Panc1 (cell line): ENCODE data around the gene PLGRKT. TPM values are rescaled to one million over a fixed set of nuclear protein-coding genes. Genes with fewer than 3 reads are reported as not detected.

Source experiments
- ATAC-seq: fragments of 200-7000 bp; cut with Tn5 transposase; 2 replicates; pipeline ENCODE4 v1.9.1; 2020; ENCODE audit warnings: mild to moderate bottlenecking, moderate library complexity
- BruUV-seq: library from RNA; stranded (reverse); fragments of 400-500 nt; replicated peaks from 2 replicates; lab custom pipeline; 2021; lab: Mats Ljungman, UMichigan
- CTCF ChIA-PET: fragments of 300-600 bp; sonication (Branson Sonifier 250); formaldehyde crosslinking; loops from one replicate; lab custom pipeline; 2022; ENCODE audit warnings: antibody characterized with exemption; lab: Charles Lee
- POLR2A ChIA-PET: fragments of 300-600 bp; sonication (Branson Sonifier 250); formaldehyde crosslinking; loops from one replicate; lab custom pipeline; 2022; ENCODE audit warnings: antibody characterized with exemption; lab: Charles Lee
- DNase-seq: peaks from one replicate; pipeline ENCODE4 v3.0.0-alpha.2; 2010; ENCODE audit warnings: low read depth, low spot score
- H3K27ac ChIP-seq: 2 replicates; pipeline ENCODE4 v1.5.1; 2011; ENCODE audit warnings: mild to moderate bottlenecking, low read length, inconsistent platforms
- H3K27me3 ChIP-seq: fragments of 200-500 bp; sonication (Bioruptor generic); 2 replicates; pipeline ENCODE4 v1.6.0; 2014; ENCODE audit warnings: low read length, inconsistent platforms; ENCODE audit not compliant: control insufficient read depth, insufficient read depth
- H3K36me3 ChIP-seq: fragments of 200-500 bp; sonication (Bioruptor generic); 2 replicates; pipeline ENCODE4 v1.5.1; 2014; ENCODE audit warnings: inconsistent platforms, mild to moderate bottlenecking, low read length, moderate library complexity; ENCODE audit not compliant: control insufficient read depth, insufficient read depth
- H3K4me1 ChIP-seq: 2 replicates; pipeline ENCODE4 v1.5.1; 2011; ENCODE audit warnings: inconsistent platforms, mild to moderate bottlenecking, low read length, moderate library complexity; ENCODE audit not compliant: control insufficient read depth, insufficient read depth
- H3K4me3 ChIP-seq, 2 experiments: 2 replicates each; pipeline ENCODE4 v1.5.1; 2011 to 2012; ENCODE audit warnings: low read depth in 2 of 2, low read length in 2 of 2, mild to moderate bottlenecking in 2 of 2, inconsistent platforms in 1 of 2, moderate library complexity in 1 of 2
- H3K9me3 ChIP-seq: fragments of 200-500 bp; sonication (Bioruptor generic); 2 replicates; pipeline ENCODE4 v1.5.1; 2014; ENCODE audit warnings: low read depth, mild to moderate bottlenecking, inconsistent platforms, low read length, moderate library complexity; ENCODE audit not compliant: control insufficient read depth, insufficient read depth
- POLR2AphosphoS5 ChIP-seq: IDR thresholded peaks from 2 replicates; pipeline ENCODE4 v1.6.1; 2012; ENCODE audit warnings: mild to moderate bottlenecking, low read depth, low read length, moderate library complexity
- SIN3A ChIP-seq: IDR thresholded peaks from 2 replicates; pipeline ENCODE4 v1.6.1; 2012; ENCODE audit warnings: low read depth, mild to moderate bottlenecking, low read length, moderate library complexity, borderline replicate concordance; ENCODE audit not compliant: insufficient read depth
- TCF7L2 ChIP-seq: IDR thresholded peaks from 2 replicates; pipeline ENCODE4 v1.6.1; 2011; ENCODE audit warnings: mild to moderate bottlenecking, low read depth, low read length, inconsistent platforms
- in situ Hi-C: cut with HindIII; loops from 2 replicates; pipeline ENCODE4 v1.10.0; 2016; ENCODE audit warnings: low sequenced_read_pairs, low pct_unique_long_range_greater_than_20kb
- intact Hi-C: fragments of 100-400 bp; cut with micrococcal nuclease; formaldehyde crosslinking; loops from one replicate; pipeline ENCODE4 v1.10.0; 2022; ENCODE audit not compliant: unreplicated experiment
- total RNA-seq: library from RNA; stranded (reverse); gene quantifications from one replicate; pipeline ENCODE4 v1.2.1, GENCODE V29; 2021; ENCODE audit not compliant: unreplicated experiment
- TF ChIP-seq, protein P1 (sequence below): fragments of 450-650 bp; IDR thresholded peaks from 2 replicates; pipeline ENCODE4 v1.5.1; 2017; ENCODE audit warnings: mild to moderate bottlenecking
- TF ChIP-seq, protein P2 (sequence below), 2 experiments: IDR thresholded peaks; 2 replicates each; pipeline ENCODE4 v1.6.1; 2011 to 2012; ENCODE audit warnings: low read depth in 2 of 2, control low read depth in 1 of 2, low read length in 1 of 2, mild to moderate bottlenecking in 1 of 2, moderate library complexity in 1 of 2; ENCODE audit not compliant: insufficient read depth in 1 of 2

The PLGRKT gene
- total RNA-seq, 1 experiment from 2014 or later = 9.3 TPM

DNA sequence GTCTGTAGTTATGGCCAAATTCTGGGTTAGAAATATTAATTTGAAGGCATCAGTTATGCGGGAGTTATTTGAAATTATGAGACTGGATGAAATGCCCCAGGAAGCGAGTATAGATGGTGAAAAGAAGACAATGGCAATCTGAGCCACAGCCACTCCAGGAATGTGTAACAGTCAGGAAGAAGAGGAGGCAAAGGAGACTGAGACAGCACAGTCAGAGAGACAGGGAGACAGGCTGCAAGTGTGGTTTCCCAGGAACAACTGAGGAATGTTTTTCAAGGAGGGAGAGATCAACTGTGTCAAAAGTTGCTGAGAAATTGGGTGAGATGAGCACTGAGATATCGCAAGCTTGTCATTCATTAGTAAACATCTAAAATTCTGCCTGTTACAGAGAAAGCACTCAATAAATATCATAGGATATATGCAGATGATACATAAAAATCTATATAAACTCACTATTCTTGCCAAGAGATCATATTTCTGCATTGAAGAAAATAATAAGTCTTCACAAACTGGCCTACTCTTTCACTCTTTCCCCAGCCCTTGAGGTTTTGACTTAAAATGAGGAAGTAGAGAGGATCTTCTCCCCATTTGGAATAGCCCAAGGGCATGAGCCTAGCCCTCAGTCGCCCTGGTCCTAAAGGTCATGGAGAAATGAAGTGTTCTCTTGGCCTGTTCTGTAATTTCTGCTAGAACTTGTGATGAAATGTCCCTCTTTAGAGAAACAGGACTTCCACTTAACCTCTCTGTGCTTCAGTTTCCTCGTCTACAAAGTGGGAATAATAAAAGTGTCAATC is 49.5 kb downstream of the PLGRKT start:
- TF ChIP-seq TCF7L2 (no peak), POLR2AphosphoS5 (no peak), SIN3A (no peak)
- TF ChIP-seq, protein P1, sequence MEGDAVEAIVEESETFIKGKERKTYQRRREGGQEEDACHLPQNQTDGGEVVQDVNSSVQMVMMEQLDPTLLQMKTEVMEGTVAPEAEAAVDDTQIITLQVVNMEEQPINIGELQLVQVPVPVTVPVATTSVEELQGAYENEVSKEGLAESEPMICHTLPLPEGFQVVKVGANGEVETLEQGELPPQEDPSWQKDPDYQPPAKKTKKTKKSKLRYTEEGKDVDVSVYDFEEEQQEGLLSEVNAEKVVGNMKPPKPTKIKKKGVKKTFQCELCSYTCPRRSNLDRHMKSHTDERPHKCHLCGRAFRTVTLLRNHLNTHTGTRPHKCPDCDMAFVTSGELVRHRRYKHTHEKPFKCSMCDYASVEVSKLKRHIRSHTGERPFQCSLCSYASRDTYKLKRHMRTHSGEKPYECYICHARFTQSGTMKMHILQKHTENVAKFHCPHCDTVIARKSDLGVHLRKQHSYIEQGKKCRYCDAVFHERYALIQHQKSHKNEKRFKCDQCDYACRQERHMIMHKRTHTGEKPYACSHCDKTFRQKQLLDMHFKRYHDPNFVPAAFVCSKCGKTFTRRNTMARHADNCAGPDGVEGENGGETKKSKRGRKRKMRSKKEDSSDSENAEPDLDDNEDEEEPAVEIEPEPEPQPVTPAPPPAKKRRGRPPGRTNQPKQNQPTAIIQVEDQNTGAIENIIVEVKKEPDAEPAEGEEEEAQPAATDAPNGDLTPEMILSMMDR = no peak
- DNase-seq (no peak), ATAC-seq (no peak)
- BruUV-seq = no TSS peak
- H3K9me3 ChIP-seq = no peaks in the 10 kb centered on the region
- intact Hi-C loops (no loop called here), in situ Hi-C loops (no loop called here)
- POLR2A ChIA-PET = no interaction called here
- no peaks in the 10 kb centered on the region for H3K4me1 ChIP-seq
- CTCF ChIA-PET = no interaction called here
- H3K36me3 ChIP-seq = no peaks in the 10 kb centered on the region
- no peaks in the 10 kb centered on the region for H3K27me3 ChIP-seq
- H3K4me3 ChIP-seq = no peak overlapping the region
- H3K27ac ChIP-seq = no peak overlapping the region

DNA sequence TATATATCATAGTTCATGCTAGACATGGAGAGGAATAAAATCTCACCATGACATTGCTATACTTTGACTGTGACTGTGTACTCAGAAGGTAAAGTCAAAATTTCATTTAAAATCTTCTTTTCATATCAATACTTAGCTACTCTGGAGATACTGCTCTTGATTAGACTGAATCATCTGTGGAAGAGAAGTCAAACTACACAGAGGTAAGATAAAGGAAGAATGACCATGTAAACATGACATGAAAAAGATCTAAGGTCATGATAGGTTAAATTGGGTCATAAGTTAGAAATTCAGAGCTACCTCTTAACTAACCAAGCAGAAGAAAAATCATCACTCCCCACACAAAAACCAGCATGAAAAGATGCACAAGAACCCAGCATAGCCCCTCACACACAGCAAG is 53.3 kb downstream of the PLGRKT start:
- ATAC-seq = no peak
- intact Hi-C loops = no loop called here
- TF ChIP-seq TCF7L2 (no peak), POLR2AphosphoS5 (no peak), SIN3A (no peak)
- TF ChIP-seq, protein P1 = no peak
- TF ChIP-seq, protein P2, sequence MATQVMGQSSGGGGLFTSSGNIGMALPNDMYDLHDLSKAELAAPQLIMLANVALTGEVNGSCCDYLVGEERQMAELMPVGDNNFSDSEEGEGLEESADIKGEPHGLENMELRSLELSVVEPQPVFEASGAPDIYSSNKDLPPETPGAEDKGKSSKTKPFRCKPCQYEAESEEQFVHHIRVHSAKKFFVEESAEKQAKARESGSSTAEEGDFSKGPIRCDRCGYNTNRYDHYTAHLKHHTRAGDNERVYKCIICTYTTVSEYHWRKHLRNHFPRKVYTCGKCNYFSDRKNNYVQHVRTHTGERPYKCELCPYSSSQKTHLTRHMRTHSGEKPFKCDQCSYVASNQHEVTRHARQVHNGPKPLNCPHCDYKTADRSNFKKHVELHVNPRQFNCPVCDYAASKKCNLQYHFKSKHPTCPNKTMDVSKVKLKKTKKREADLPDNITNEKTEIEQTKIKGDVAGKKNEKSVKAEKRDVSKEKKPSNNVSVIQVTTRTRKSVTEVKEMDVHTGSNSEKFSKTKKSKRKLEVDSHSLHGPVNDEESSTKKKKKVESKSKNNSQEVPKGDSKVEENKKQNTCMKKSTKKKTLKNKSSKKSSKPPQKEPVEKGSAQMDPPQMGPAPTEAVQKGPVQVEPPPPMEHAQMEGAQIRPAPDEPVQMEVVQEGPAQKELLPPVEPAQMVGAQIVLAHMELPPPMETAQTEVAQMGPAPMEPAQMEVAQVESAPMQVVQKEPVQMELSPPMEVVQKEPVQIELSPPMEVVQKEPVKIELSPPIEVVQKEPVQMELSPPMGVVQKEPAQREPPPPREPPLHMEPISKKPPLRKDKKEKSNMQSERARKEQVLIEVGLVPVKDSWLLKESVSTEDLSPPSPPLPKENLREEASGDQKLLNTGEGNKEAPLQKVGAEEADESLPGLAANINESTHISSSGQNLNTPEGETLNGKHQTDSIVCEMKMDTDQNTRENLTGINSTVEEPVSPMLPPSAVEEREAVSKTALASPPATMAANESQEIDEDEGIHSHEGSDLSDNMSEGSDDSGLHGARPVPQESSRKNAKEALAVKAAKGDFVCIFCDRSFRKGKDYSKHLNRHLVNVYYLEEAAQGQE (IDR thresholded peaks at IDR 0.05; ENCODE audit: insufficient read depth in 1 of 2, low read depth in 2 of 2, low read length in 1 of 2) = no peak
- no peak for DNase-seq
- Histone ChIP-seq H3K9me3 (no peaks in the 10 kb centered on the region), H3K36me3 (no peaks in the 10 kb centered on the region), H3K4me1 (no peaks in the 10 kb centered on the region), H3K27me3 (no peaks in the 10 kb centered on the region), H3K4me3 (no peak overlapping the region), H3K27ac (no peak overlapping the region)
- POLR2A ChIA-PET = no interaction called here
- in situ Hi-C loops = no loop called here
- no TSS peak for BruUV-seq
- CTCF ChIA-PET = no interaction called here
